MCF 10A (cell line): Measurements from ENCODE around the gene KRTAP10-9. TPM values are rescaled to one million over a fixed set of nuclear protein-coding genes. Genes with fewer than 3 reads are reported as not detected.
"Not testable (repeated sequence)": the region's sequence is repeated elsewhere in the genome, so short reads cannot be mapped to it uniquely, and the experiment has no call there.

Experiments used
- BruUV-seq: library from RNA; stranded (reverse); fragments of 400-500 nt; replicated peaks from 2 replicates; lab custom pipeline; 2021; lab: Mats Ljungman, UMichigan
- CTCF ChIA-PET: fragments of 300-600 bp; sonication (Branson Sonifier 250); formaldehyde crosslinking; extraction: SDS; loops from one replicate; lab custom pipeline; 2021; ENCODE audit warnings: antibody characterized with exemption, inconsistent platforms; lab: Yijun Ruan, JAX
- POLR2A ChIA-PET: fragments of 300-600, 350-650 bp; sonication (Branson Sonifier 250); formaldehyde crosslinking; extraction: SDS; loops from one replicate; lab custom pipeline; 2020; ENCODE audit warnings: antibody characterized with exemption, inconsistent platforms; lab: Yijun Ruan, JAX
- DNase-seq: peaks from one replicate; pipeline ENCODE4 v3.0.0-alpha.2; 2018; ENCODE audit not compliant: unreplicated experiment
- H3K27ac Mint-ChIP-seq: one replicate; pipeline ENCODE4 v1.8.0; 2022; ENCODE audit warnings: mild to moderate bottlenecking, low read depth, mixed read lengths; ENCODE audit not compliant: unreplicated experiment
- H3K27me3 Mint-ChIP-seq: one replicate; pipeline ENCODE4 v1.8.0; 2022; ENCODE audit warnings: mixed read lengths; ENCODE audit not compliant: insufficient read depth, unreplicated experiment
- H3K36me3 Mint-ChIP-seq: one replicate; pipeline ENCODE4 v1.8.0; 2022; ENCODE audit warnings: mild to moderate bottlenecking, moderate library complexity, mixed read lengths; ENCODE audit not compliant: insufficient read depth, unreplicated experiment
- H3K4me1 Mint-ChIP-seq: one replicate; pipeline ENCODE4 v1.8.0; 2022; ENCODE audit warnings: mixed read lengths; ENCODE audit not compliant: insufficient read depth, unreplicated experiment
- H3K4me3 Mint-ChIP-seq: one replicate; pipeline ENCODE4 v1.8.0; 2022; ENCODE audit warnings: mild to moderate bottlenecking, moderate library complexity, mixed read lengths; ENCODE audit not compliant: unreplicated experiment
- H3K9me3 Mint-ChIP-seq: one replicate; pipeline ENCODE4 v1.8.0; 2022; ENCODE audit warnings: mixed read lengths; ENCODE audit not compliant: unreplicated experiment
- CTCF ChIP-seq: fragments of 200-600 bp; IDR thresholded peaks from one replicate; pipeline ENCODE4 v1.8.0; 2022; ENCODE audit warnings: antibody characterized with exemption, mild to moderate bottlenecking; ENCODE audit not compliant: unreplicated experiment
- intact Hi-C: fragments of 100-400 bp; cut with micrococcal nuclease; formaldehyde crosslinking; loops from 2 replicates; pipeline ENCODE4 v1.14.1; 2022
- total RNA-seq: library from RNA; stranded (reverse); gene quantifications from 2 replicates; pipeline ENCODE4 v1.2.3, GENCODE V29; 2022

The KRTAP10-9 gene
- total RNA-seq, 1 experiment from 2014 or later, result not detected

GRCh38 chr21:44625756-44626155 is 1.1 kb upstream of the KRTAP10-9 start:
- Mint-ChIP-seq H3K4me1 (no peaks in the 10 kb centered on the region), H3K9me3 (peaks cover 44% of the 10 kb centered on the region)
- no TSS peak for BruUV-seq

DNA sequence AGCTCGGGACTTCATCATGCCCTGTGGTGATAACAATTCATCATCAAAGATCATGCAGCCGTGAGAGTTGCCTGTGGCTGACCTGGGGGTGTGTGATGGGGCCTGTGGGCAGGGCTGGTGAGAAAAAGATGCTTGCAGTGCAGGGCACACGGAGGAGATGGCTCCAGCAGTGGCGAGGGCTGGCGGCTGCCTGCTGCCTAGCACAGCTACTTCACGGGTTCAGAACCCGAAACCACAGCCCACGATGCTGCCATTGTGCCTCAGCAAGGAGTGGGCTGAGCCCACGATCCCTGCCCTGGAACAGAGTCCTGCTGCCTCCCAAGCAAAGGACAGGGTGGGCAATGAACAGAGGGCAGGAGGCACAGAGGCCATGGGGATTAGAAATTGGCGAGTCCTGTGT is 631 bp upstream of the KRTAP10-9 start:
- Mint-ChIP-seq H3K27ac (no peak overlapping the region), H3K4me3 (no peak overlapping the region), H3K27me3 (no peaks in the 10 kb centered on the region), H3K9me3 (peaks cover 47% of the 10 kb centered on the region), H3K4me1 (no peaks in the 10 kb centered on the region), H3K36me3 (no peaks in the 10 kb centered on the region)
- ChIA-PET POLR2A (interaction anchor here (0.5 to 1.1 kb wide), 2 partner anchors 21 to 29 kb away, joined by 3 read pairs; no protein-coding TSS in a partner anchor), CTCF (no interaction called here)
- BruUV-seq, result no TSS peak
- TF ChIP-seq CTCF, result no peak
- intact Hi-C loops, result no loop called here
- DNase-seq, result no peak

More at GRCh38 chr21:44625756-44626155, 1.1 kb upstream of the KRTAP10-9 start:
- Mint-ChIP-seq H3K36me3 (no peaks in the 10 kb centered on the region), H3K27me3 (no peaks in the 10 kb centered on the region), H3K4me3 (no peak overlapping the region), H3K27ac (no peak overlapping the region)
- POLR2A ChIA-PET, result interaction anchor here (1.1 kb wide), 1 partner anchor 29 kb away, joined by 3 read pairs; no protein-coding TSS in a partner anchor
- intact Hi-C loops, result no loop called here
- CTCF ChIA-PET, result no interaction called here
- no peak for TF ChIP-seq CTCF
- no peak for DNase-seq

GRCh38 chr21:44627181-44627822 is 409 bp downstream of the KRTAP10-9 start:
- H3K36me3 Mint-ChIP-seq, H3K4me1 Mint-ChIP-seq, DNase-seq, CTCF ChIA-PET, BruUV-seq, POLR2A ChIA-PET, H3K27ac Mint-ChIP-seq, intact Hi-C loops, H3K4me3 Mint-ChIP-seq, H3K27me3 Mint-ChIP-seq: not testable (repeated sequence)
- peaks cover 55% of the 10 kb centered on the region for H3K9me3 Mint-ChIP-seq

DNA sequence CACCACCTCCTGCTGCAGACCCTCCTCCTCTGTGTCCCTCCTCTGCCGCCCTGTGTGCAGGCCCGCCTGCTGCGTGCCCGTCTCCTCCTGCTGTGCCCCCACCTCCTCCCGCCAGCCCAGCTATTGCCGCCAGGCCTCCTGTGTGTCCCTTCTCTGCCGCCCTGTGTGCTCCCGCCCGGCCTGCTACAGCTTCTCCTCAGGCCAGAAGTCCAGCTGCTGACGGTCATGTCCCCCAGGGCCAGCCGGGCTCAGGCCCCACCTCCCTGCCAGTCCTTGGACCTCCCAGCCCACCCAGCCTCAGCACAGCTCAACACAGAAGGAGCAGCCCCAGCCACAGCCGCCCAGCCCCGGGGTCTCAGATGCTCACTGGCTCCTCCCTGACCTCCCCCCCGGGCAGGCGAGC is 939 bp downstream of the KRTAP10-9 start:
- not testable (repeated sequence) for H3K36me3 Mint-ChIP-seq, H3K27ac Mint-ChIP-seq, BruUV-seq

DNA sequence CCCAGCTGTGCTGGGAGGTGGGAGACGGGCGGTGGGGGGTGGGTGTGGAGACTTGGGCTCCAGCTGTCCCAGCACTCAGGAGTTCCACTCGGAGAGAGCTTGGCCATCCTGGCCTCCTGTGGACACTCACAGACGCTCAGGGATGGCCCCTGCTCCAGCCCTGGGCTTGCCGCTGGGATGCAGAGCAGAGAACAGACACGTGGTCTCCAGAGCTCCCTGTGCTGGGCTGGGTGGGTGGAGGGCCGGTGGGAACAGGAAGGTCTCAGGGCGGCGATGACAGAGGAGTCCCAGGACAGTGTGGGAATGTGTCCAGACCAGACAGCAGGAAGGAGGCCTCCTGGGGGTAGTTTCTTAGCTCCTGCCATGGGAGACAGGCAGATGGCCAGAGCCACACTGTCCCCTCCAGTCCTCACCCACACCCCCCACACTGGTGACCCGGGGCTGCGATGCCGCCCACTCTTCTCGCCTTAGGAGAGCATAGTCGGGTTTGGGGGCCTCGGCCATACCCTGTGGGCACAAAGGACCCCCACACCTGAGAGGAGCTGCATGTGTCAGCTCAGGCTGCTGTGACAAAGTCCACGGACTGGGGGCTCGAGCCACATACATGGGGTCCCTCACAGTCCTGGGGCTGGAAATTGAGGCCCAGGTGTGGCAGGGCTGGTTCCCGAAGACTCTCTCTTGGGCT is 2.0 kb downstream of the KRTAP10-9 start:
- Mint-ChIP-seq H3K27ac (no peak overlapping the region), H3K4me3 (no peak overlapping the region), H3K36me3 (no peaks in the 10 kb centered on the region), H3K9me3 (peaks cover 49% of the 10 kb centered on the region), H3K27me3 (peaks cover 8% of the 10 kb centered on the region), H3K4me1 (no peaks in the 10 kb centered on the region)
- DNase-seq, result no peak
- POLR2A ChIA-PET, result no interaction called here
- BruUV-seq, result no TSS peak
- TF ChIP-seq CTCF, result no peak
- CTCF ChIA-PET, result no interaction called here
- intact Hi-C loops, result no loop called here

More for the DNA sequence above, 939 bp downstream of the KRTAP10-9 start:
- peaks cover 50% of the 10 kb centered on the region for H3K9me3 Mint-ChIP-seq
- CTCF ChIA-PET, H3K4me3 Mint-ChIP-seq, POLR2A ChIA-PET, H3K27me3 Mint-ChIP-seq, DNase-seq, H3K4me1 Mint-ChIP-seq, intact Hi-C loops: not testable (repeated sequence)
